GM23248 (cell line): ENCODE data around the gene NDEL1.

Experiments used
- EZH2 ChIP-seq: fragments of 200-600 bp; sonication (generic); IDR thresholded peaks from 2 replicates; pipeline ENCODE4 v1.6.1; 2018; ENCODE audit warnings: antibody characterized with exemption, mild to moderate bottlenecking; ENCODE audit not compliant: insufficient read depth, poor library complexity, severe bottlenecking
- EZH2phosphoT487 ChIP-seq: fragments of 200-600 bp; sonication (generic); IDR thresholded peaks from 2 replicates; pipeline ENCODE4 v1.6.1; 2018; ENCODE audit warnings: antibody characterized with exemption, moderate library complexity, mild to moderate bottlenecking, low read depth; ENCODE audit not compliant: insufficient read depth

GRCh38 chr17:8499614-8500013, 63.9 kb downstream of the NDEL1 start:
- no peak for TF ChIP-seq EZH2phosphoT487
- TF ChIP-seq EZH2, result no peak
